ENCODE measurements around the gene LAMA3. TPM values are rescaled to one million over a fixed set of nuclear protein-coding genes. Genes with fewer than 3 reads are reported as not detected.

The LAMA3 gene
- total and polyA plus RNA-seq, 2 experiments from 2014 or later, result 3.9 to 4.9 TPM

DNA sequence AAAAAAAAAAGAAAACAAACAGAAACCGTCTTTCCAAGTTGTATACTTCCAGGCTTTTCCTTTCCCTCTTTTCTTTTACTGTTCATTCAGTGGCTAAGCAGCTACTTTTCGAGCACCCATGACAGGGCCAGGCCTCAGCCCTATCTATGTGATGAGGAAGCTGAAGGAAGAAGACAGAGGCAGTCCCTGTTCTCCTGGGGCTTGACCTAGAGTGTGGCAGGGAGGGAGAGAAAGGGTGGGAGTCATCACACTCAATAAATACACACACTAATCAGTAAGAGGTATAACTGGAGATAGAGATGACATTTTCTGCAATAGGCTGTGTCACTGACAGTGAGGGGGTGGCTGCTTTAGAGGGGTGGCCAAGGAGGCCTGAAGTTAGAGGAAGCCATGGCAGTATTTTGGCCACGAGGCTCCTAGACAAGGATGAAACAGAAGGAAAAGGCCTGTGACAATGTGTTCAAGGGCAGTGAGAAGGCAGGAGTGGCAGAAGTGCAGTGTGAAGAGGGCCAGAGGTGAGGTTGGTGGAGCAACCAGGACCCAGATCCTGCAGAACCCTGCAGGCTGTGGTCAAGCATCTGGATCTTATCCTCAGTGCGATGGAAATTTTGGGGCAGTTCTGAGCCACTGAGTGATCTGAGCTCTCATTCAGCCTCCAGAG, 193.5 kb downstream of the LAMA3 start:
- Mint-ChIP-seq H3K4me1 (peaks cover 24% of the 10 kb centered on the region), H3K27ac (peak overlapping the region; percentile 19; the same call in 1 of the 2 replicates), H3K9me3 (no peaks in the 10 kb centered on the region), H3K36me3 (ENCODE audit: low read depth) (no peaks in the 10 kb centered on the region), H3K27me3 (ENCODE audit: insufficient read depth, low read depth, poor library complexity) (peaks cover 6% of the 10 kb centered on the region), H3K4me3 (no peak overlapping the region)
- Histone ChIP-seq H3K27me3 (ENCODE audit: insufficient read depth) (no peaks in the 10 kb centered on the region), H2AFZ (peak overlapping the region; percentile 87; the same call in 1 of the 2 replicates), H3K27ac (ENCODE audit: low read depth) (no peak overlapping the region), H3K9me2 (ENCODE audit: insufficient read depth) (no peaks in the 10 kb centered on the region), H3K79me2 (replicated peaks; ENCODE audit: insufficient read depth) (no peaks in the 10 kb centered on the region), H4K20me1 (replicated peaks; ENCODE audit: insufficient read depth) (no peaks in the 10 kb centered on the region), H3F3A (replicated peaks; ENCODE audit: low read depth) (no peaks in the 10 kb centered on the region), H3K36me3 (ENCODE audit: insufficient read depth) (no peaks in the 10 kb centered on the region), H3K4me2 (no peak overlapping the region), H3K4me1 (ENCODE audit: insufficient read depth) (peaks cover 32% of the 10 kb centered on the region), H3K4me3 (no peak overlapping the region)
- DNase-seq (ENCODE audit: low spot score), result no peak
- no peak for ATAC-seq
- TF ChIP-seq ZNF114 (CRISPR knock-in tag; IDR thresholded peaks at IDR 0.05) (no peak), STAT1 (IDR thresholded peaks at IDR 0.05; ENCODE audit: unreplicated experiment) (no peak), EZH2 (IDR thresholded peaks at IDR 0.05; ENCODE audit: low read depth, unreplicated experiment) (no peak), EZH2phosphoT487 (IDR thresholded peaks at IDR 0.05; ENCODE audit: unreplicated experiment) (no peak), ZNF331 (CRISPR knock-in tag; IDR thresholded peaks at IDR 0.05; ENCODE audit: low read depth) (no peak)
- TF ChIP-seq, protein P1, sequence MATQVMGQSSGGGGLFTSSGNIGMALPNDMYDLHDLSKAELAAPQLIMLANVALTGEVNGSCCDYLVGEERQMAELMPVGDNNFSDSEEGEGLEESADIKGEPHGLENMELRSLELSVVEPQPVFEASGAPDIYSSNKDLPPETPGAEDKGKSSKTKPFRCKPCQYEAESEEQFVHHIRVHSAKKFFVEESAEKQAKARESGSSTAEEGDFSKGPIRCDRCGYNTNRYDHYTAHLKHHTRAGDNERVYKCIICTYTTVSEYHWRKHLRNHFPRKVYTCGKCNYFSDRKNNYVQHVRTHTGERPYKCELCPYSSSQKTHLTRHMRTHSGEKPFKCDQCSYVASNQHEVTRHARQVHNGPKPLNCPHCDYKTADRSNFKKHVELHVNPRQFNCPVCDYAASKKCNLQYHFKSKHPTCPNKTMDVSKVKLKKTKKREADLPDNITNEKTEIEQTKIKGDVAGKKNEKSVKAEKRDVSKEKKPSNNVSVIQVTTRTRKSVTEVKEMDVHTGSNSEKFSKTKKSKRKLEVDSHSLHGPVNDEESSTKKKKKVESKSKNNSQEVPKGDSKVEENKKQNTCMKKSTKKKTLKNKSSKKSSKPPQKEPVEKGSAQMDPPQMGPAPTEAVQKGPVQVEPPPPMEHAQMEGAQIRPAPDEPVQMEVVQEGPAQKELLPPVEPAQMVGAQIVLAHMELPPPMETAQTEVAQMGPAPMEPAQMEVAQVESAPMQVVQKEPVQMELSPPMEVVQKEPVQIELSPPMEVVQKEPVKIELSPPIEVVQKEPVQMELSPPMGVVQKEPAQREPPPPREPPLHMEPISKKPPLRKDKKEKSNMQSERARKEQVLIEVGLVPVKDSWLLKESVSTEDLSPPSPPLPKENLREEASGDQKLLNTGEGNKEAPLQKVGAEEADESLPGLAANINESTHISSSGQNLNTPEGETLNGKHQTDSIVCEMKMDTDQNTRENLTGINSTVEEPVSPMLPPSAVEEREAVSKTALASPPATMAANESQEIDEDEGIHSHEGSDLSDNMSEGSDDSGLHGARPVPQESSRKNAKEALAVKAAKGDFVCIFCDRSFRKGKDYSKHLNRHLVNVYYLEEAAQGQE (IDR thresholded peaks at IDR 0.05; ENCODE audit: unreplicated experiment), result no peak
- TF ChIP-seq, protein P2, sequence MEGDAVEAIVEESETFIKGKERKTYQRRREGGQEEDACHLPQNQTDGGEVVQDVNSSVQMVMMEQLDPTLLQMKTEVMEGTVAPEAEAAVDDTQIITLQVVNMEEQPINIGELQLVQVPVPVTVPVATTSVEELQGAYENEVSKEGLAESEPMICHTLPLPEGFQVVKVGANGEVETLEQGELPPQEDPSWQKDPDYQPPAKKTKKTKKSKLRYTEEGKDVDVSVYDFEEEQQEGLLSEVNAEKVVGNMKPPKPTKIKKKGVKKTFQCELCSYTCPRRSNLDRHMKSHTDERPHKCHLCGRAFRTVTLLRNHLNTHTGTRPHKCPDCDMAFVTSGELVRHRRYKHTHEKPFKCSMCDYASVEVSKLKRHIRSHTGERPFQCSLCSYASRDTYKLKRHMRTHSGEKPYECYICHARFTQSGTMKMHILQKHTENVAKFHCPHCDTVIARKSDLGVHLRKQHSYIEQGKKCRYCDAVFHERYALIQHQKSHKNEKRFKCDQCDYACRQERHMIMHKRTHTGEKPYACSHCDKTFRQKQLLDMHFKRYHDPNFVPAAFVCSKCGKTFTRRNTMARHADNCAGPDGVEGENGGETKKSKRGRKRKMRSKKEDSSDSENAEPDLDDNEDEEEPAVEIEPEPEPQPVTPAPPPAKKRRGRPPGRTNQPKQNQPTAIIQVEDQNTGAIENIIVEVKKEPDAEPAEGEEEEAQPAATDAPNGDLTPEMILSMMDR (conservative IDR thresholded peaks at IDR 0.05; ENCODE audit: low read depth in 2 of 2), result no peak

DNA sequence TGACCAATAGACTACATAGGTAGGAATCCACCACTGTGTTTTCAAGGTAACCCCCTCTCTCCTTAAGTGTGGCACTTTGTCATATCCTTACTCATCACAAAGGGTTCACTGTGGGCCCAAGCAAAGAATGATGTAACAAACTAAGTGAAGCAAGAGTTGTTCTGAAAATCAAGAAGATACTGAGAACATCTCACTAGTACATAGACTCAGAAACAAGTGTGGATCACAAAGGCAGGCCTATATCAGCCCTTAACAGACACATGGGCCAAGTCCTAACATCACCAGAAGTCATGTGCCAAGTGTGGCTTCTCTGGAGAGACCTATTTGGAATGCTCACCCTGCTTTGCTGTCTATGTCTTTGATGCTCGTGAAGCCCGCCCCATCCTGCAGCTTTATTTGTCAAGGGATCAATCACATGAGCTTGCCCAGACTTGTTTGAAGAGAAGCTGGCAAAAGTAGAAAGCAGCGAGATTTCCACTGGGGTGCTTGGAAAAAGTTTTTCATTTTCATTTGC, 194.1 kb downstream of the LAMA3 start:
- H3F3A ChIP-seq (replicated peaks; ENCODE audit: low read depth), result no peaks in the 10 kb centered on the region
- Mint-ChIP-seq H3K4me3 (no peak overlapping the region), H3K27ac (no peak overlapping the region), H3K36me3 (ENCODE audit: low read depth) (no peaks in the 10 kb centered on the region), H3K4me1 (peaks cover 22% of the 10 kb centered on the region), H3K9me3 (no peaks in the 10 kb centered on the region), H3K27me3 (ENCODE audit: insufficient read depth, low read depth, poor library complexity) (peaks cover 6% of the 10 kb centered on the region)
- H2AFZ ChIP-seq, result peak overlapping the region; percentile 87; the same call in 1 of the 2 replicates
- no peak overlapping the region for H3K4me2 ChIP-seq
- no peaks in the 10 kb centered on the region for H3K27me3 ChIP-seq (ENCODE audit: insufficient read depth)
- H3K4me1 ChIP-seq (ENCODE audit: insufficient read depth), result peaks cover 28% of the 10 kb centered on the region
- H4K20me1 ChIP-seq (replicated peaks; ENCODE audit: insufficient read depth), result no peaks in the 10 kb centered on the region
- no peaks in the 10 kb centered on the region for H3K79me2 ChIP-seq (replicated peaks; ENCODE audit: insufficient read depth)
- DNase-seq (ENCODE audit: low spot score) (no peak), ATAC-seq (no peak)
- TF ChIP-seq CREB1 (CRISPR knock-in tag; IDR thresholded peaks at IDR 0.05; ENCODE audit: low read depth) (no peak), NANOG (IDR thresholded peaks at IDR 0.05; ENCODE audit: borderline replicate concordance) (no peak), ZNF331 (CRISPR knock-in tag; IDR thresholded peaks at IDR 0.05; ENCODE audit: low read depth) (no peak)
- H3K27ac ChIP-seq (ENCODE audit: low read depth), result no peak overlapping the region
- H3K4me3 ChIP-seq, result no peak overlapping the region
- H3K36me3 ChIP-seq (ENCODE audit: insufficient read depth), result no peaks in the 10 kb centered on the region
- no peaks in the 10 kb centered on the region for H3K9me2 ChIP-seq (ENCODE audit: insufficient read depth)
